H1 (cell line): ENCODE measurements around the gene SBF2. TPM values are rescaled to one million over a fixed set of nuclear protein-coding genes. Genes with fewer than 3 reads are reported as not detected.

Source experiments
- CTCF ChIA-PET: fragments of 300-600 bp; sonication (Branson Sonifier 250); formaldehyde crosslinking; loops from one replicate; lab custom pipeline; 2021; ENCODE audit not compliant: partially characterized antibody; lab: Charles Lee
- POLR2A ChIA-PET: fragments of 300-600 bp; sonication (Branson Sonifier 250); formaldehyde crosslinking; loops from one replicate; lab custom pipeline; 2021; ENCODE audit warnings: inconsistent platforms; ENCODE audit not compliant: partially characterized antibody; lab: Charles Lee
- DNase-seq, 2 experiments: peaks; one replicate each; pipeline versions ENCODE4 v3.0.0 to v3.0.0-alpha.2; 2010 to 2022; ENCODE audit warnings: low spot score in 2 of 2, low read depth in 1 of 2, mixed read lengths in 1 of 2
- FAIRE-seq: peaks from 2 replicates; lab custom pipeline; 2011; peaks lifted over from hg19 to GRCh38; lab: Jason Lieb, UNC
- H2AFZ ChIP-seq: 2 replicates; pipeline ENCODE4 v1.8.1; 2012; ENCODE audit warnings: low read length, inconsistent platforms
- H2AK5ac ChIP-seq: 2 replicates; pipeline ENCODE4 v1.6.1; 2013; ENCODE audit warnings: low read depth, low read length
- H2BK120ac ChIP-seq: replicated peaks from 2 replicates; pipeline ENCODE3; 2013; ENCODE audit warnings: low read depth, low read length, inconsistent platforms
- H2BK12ac ChIP-seq: 2 replicates; pipeline ENCODE4 v1.6.1; 2013; ENCODE audit warnings: low read depth, low read length
- H2BK15ac ChIP-seq: 2 replicates; pipeline ENCODE4 v1.6.1; 2013; ENCODE audit warnings: low read length
- H2BK20ac ChIP-seq: 2 replicates; pipeline ENCODE4 v1.6.1; 2013; ENCODE audit warnings: low read length
- H2BK5ac ChIP-seq: 2 replicates; pipeline ENCODE4 v1.6.1; 2013; ENCODE audit warnings: low read depth, low read length
- H3K14ac ChIP-seq: 2 replicates; pipeline ENCODE4 v1.6.1; 2013; ENCODE audit warnings: inconsistent platforms; ENCODE audit not compliant: insufficient read length
- H3K18ac ChIP-seq: 2 replicates; pipeline ENCODE4 v1.6.1; 2013; ENCODE audit warnings: low read length; ENCODE audit errors: extremely low read depth
- H3K23ac ChIP-seq: 2 replicates; pipeline ENCODE4 v1.6.1; 2013; ENCODE audit warnings: inconsistent platforms; ENCODE audit not compliant: insufficient read length
- H3K23me2 ChIP-seq: 2 replicates; pipeline ENCODE4 v1.6.1; 2013; ENCODE audit warnings: low read depth, low read length
- H3K27ac ChIP-seq: 2 replicates; pipeline ENCODE4 v1.6.1; 2011; ENCODE audit warnings: low read depth, low read length, inconsistent platforms
- H3K27me3 ChIP-seq, 4 experiments: replicated peaks in 1 of 4; 1 replicate in 1 of 4; 2 replicates in 3 of 4; pipeline versions ENCODE4 v1.6.1 to v1.8.1; 2011 to 2013; ENCODE audit warnings: low read length in 3 of 4, mild to moderate bottlenecking in 3 of 4, inconsistent platforms in 2 of 4, mixed read lengths in 2 of 4, moderate library complexity in 1 of 4; ENCODE audit not compliant: control insufficient read depth in 3 of 4, insufficient read depth in 3 of 4; ENCODE audit errors: extremely low read depth in 1 of 4
- H3K36me3 ChIP-seq, 4 experiments: 2 replicates each; pipeline versions ENCODE4 v1.6.1 to v1.8.1; 2011 to 2013; ENCODE audit warnings: mild to moderate bottlenecking in 4 of 4, low read length in 3 of 4, moderate library complexity in 2 of 4, control low read depth in 1 of 4, inconsistent platforms in 1 of 4; ENCODE audit not compliant: insufficient read depth in 4 of 4, control insufficient read depth in 2 of 4
- H3K4ac ChIP-seq: replicated peaks from 2 replicates; pipeline ENCODE3; 2013; ENCODE audit warnings: low read length, low read depth, mixed read lengths, inconsistent platforms; ENCODE audit not compliant: insufficient read length
- H3K4me1 ChIP-seq, 4 experiments: replicated peaks in 1 of 4; 1 replicate in 1 of 4; 2 replicates in 3 of 4; pipeline versions ENCODE4 v1.6.1 to v1.8.1; 2011 to 2013; ENCODE audit warnings: low read length in 3 of 4, inconsistent platforms in 2 of 4, mixed read lengths in 1 of 4; ENCODE audit not compliant: insufficient read depth in 4 of 4, control insufficient read depth in 3 of 4
- H3K4me2 ChIP-seq, 2 experiments: 2 replicates each; pipeline versions ENCODE4 v1.6.1 to v1.8.1; 2011 to 2013; ENCODE audit warnings: low read depth in 2 of 2, low read length in 2 of 2, control low read depth in 1 of 2, inconsistent platforms in 1 of 2, mild to moderate bottlenecking in 1 of 2; ENCODE audit not compliant: insufficient read depth in 1 of 2
- H3K4me3 ChIP-seq, 4 experiments: fragments of 200-600, 300-600 bp in 1 of 4; sonication (generic), shearing (Covaris generic), sonication (Bioruptor Twin) in 1 of 4; 2 replicates each; pipeline versions ENCODE4 v1.5.1 to v1.8.1; 2011 to 2016; ENCODE audit warnings: low read length in 4 of 4, low read depth in 3 of 4, control low read depth in 2 of 4, inconsistent platforms in 2 of 4, mild to moderate bottlenecking in 2 of 4, mixed read lengths in 1 of 4, moderate library complexity in 1 of 4; ENCODE audit not compliant: insufficient read depth in 2 of 4; ENCODE audit errors: extremely low read depth in 1 of 4
- H3K56ac ChIP-seq: replicated peaks from 2 replicates; pipeline ENCODE3; 2013; ENCODE audit warnings: low read depth, mild to moderate bottlenecking, mixed read lengths, low read length, inconsistent platforms; ENCODE audit not compliant: insufficient read length
- H3K79me1 ChIP-seq: 2 replicates; pipeline ENCODE4 v1.6.1; 2013; ENCODE audit warnings: low read depth, low read length, control low read depth
- H3K79me2 ChIP-seq, 2 experiments: 2 replicates each; pipeline versions ENCODE4 v1.6.1 to v1.8.1; 2012 to 2013; ENCODE audit warnings: low read length in 2 of 2, mild to moderate bottlenecking in 2 of 2, inconsistent platforms in 1 of 2; ENCODE audit not compliant: insufficient read depth in 2 of 2, control insufficient read depth in 1 of 2
- H3K9ac ChIP-seq, 4 experiments: replicated peaks in 1 of 4; 1 replicate in 1 of 4; 2 replicates in 3 of 4; pipeline versions ENCODE4 v1.6.1 to v1.8.1; 2011 to 2013; ENCODE audit warnings: low read depth in 3 of 4, low read length in 3 of 4, control low read depth in 2 of 4, mild to moderate bottlenecking in 2 of 4, moderate library complexity in 2 of 4, inconsistent platforms in 1 of 4; ENCODE audit errors: extremely low read depth in 1 of 4
- H3K9me3 ChIP-seq, 2 experiments: 2 replicates each; pipeline versions ENCODE4 v1.6.1 to v1.8.1; 2012 to 2013; ENCODE audit warnings: mild to moderate bottlenecking in 2 of 2, moderate library complexity in 2 of 2, control low read depth in 1 of 2, inconsistent platforms in 1 of 2, low read depth in 1 of 2, low read length in 1 of 2, mixed read lengths in 1 of 2; ENCODE audit not compliant: insufficient read depth in 2 of 2
- H4K20me1 ChIP-seq, 2 experiments: replicated peaks in 1 of 2; 2 replicates each; pipeline versions ENCODE3 to v1.8.1; 2011 to 2013; ENCODE audit warnings: inconsistent platforms in 2 of 2, low read length in 2 of 2, mild to moderate bottlenecking in 1 of 2; ENCODE audit not compliant: insufficient read depth in 2 of 2, control insufficient read depth in 1 of 2
- H4K5ac ChIP-seq: 2 replicates; pipeline ENCODE4 v1.6.1; 2013; ENCODE audit warnings: low read length, low read depth, mixed read lengths, inconsistent platforms; ENCODE audit not compliant: insufficient read length
- H4K8ac ChIP-seq: 2 replicates; pipeline ENCODE4 v1.8.0; 2013; ENCODE audit warnings: mild to moderate bottlenecking, moderate library complexity, low read length, inconsistent platforms; ENCODE audit not compliant: insufficient read depth; ENCODE audit errors: extremely low read depth
- H4K91ac ChIP-seq: replicated peaks from 2 replicates; pipeline ENCODE3; 2013; ENCODE audit warnings: low read length, mixed read lengths, inconsistent platforms; ENCODE audit not compliant: insufficient read length
- CREB1 ChIP-seq: IDR thresholded peaks from 2 replicates; pipeline ENCODE4 v1.6.1; 2012; ENCODE audit warnings: inconsistent platforms
- EZH2 ChIP-seq: fragments of 200-600 bp; sonication (generic); IDR thresholded peaks from 2 replicates; pipeline ENCODE4 v1.7.1; 2012; ENCODE audit warnings: low read depth, mild to moderate bottlenecking, moderate library complexity, low read length, inconsistent platforms; ENCODE audit not compliant: severe bottlenecking
- GABPA ChIP-seq: IDR thresholded peaks from 2 replicates; pipeline ENCODE4 v1.6.1; 2011; ENCODE audit warnings: mild to moderate bottlenecking, low read length, moderate library complexity, borderline replicate concordance; ENCODE audit not compliant: insufficient read depth
- KDM1A ChIP-seq: fragments of 200-600, 300-600 bp; sonication (generic); IDR thresholded peaks from 2 replicates; pipeline ENCODE4 v1.7.1; 2016; ENCODE audit warnings: mild to moderate bottlenecking, low read length, borderline replicate concordance
- MAFK ChIP-seq: IDR thresholded peaks from 2 replicates; pipeline ENCODE4 v1.6.1; 2012; ENCODE audit warnings: low read depth, mild to moderate bottlenecking, improper control_type of control experiment, low read length
- MAX ChIP-seq: IDR thresholded peaks from 2 replicates; pipeline ENCODE4 v1.6.1; 2012; ENCODE audit warnings: inconsistent platforms
- PHF8 ChIP-seq: fragments of 200-600 bp; sonication (generic); conservative IDR thresholded peaks from 2 replicates; pipeline ENCODE4 v1.7.1; 2012; ENCODE audit warnings: low read depth, mild to moderate bottlenecking, inconsistent platforms, low read length, moderate library complexity
- POLR2A ChIP-seq, 2 experiments: IDR thresholded peaks; 1 replicate in 1 of 2; 2 replicates in 1 of 2; pipeline ENCODE4 v1.6.1; 2011; ENCODE audit warnings: low read depth in 2 of 2, low read length in 2 of 2, mild to moderate bottlenecking in 2 of 2; ENCODE audit errors: control extremely low read depth in 1 of 2
- RFX5 ChIP-seq: IDR thresholded peaks from 2 replicates; pipeline ENCODE4 v1.6.1; 2011; ENCODE audit warnings: low read depth, low read length, improper control_type of control experiment, borderline replicate concordance
- SIRT6 ChIP-seq: IDR thresholded peaks from one replicate; pipeline ENCODE4 v1.7.1; 2012; ENCODE audit warnings: low read length, inconsistent platforms
- TAF1 ChIP-seq: IDR thresholded peaks from 2 replicates; pipeline ENCODE4 v1.6.1; 2011; ENCODE audit warnings: mild to moderate bottlenecking, low read depth, low read length
- TEAD4 ChIP-seq: IDR thresholded peaks from 2 replicates; pipeline ENCODE4 v1.6.1; 2012; ENCODE audit warnings: low read depth, low read length, inconsistent platforms, mixed read lengths
- USF2 ChIP-seq: IDR thresholded peaks from 2 replicates; pipeline ENCODE4 v1.6.1; 2011; ENCODE audit warnings: low read length, improper control_type of control experiment
- ZNF274 ChIP-seq: IDR thresholded peaks from 2 replicates; pipeline ENCODE4 v1.7.0; 2012; ENCODE audit warnings: low read length, borderline replicate concordance; ENCODE audit errors: extremely low read depth
- WGBS, 2 experiments: shearing (Covaris generic) in 1 of 2; methylation state at CpG; one replicate each; pipeline versions ENCODE4 v1.1.6 to v1.1.7; 2013 to 2015; ENCODE audit warnings: low lambda C conversion rate in 2 of 2, mixed read lengths in 2 of 2, inconsistent platforms in 1 of 2, low coverage in 1 of 2, missing lambda C conversion rate in 1 of 2; ENCODE audit not compliant: insufficient replicate concordance in 2 of 2, insufficient coverage in 1 of 2, insufficient read length in 1 of 2; ENCODE audit errors: extremely low coverage in 1 of 2, missing lambda C conversion rate in 1 of 2; 5-methylcytosine and 5-hydroxymethylcytosine counted together
- polyA plus RNA-seq, 7 experiments: library from polyadenylated mRNA; depleted of rRNA in 3 of 7; stranded (reverse) in 5 of 7; unstranded in 2 of 7; fragments of >200 nt in 5 of 7; fragments of 200-250 nt in 2 of 7; gene quantifications; 1 replicate in 5 of 7; 2 replicates in 1 of 7; 4 replicates in 1 of 7; pipeline versions ENCODE4 v1.2.1 to v1.2.3, GENCODE V29; 2011 to 2013; ENCODE audit warnings: missing spikeins in 2 of 7, mixed read lengths in 2 of 7
- total RNA-seq: library from RNA; stranded (reverse); fragmentation: NEBNext Ultra II Directional; extraction: Animal tissue kit (Norgen Biotek cat#: 25700); gene quantifications from 2 replicates; pipeline ENCODE4 v1.2.1, GENCODE V29; 2021

SBF2 gene
- total and polyA plus RNA-seq, 2 of the 8 experiments (the other 6 are each of a cell fraction or from before 2014, with no cell fraction given): 36.7 to 50.5 TPM

- H3K27me3 ChIP-seq: no peaks in the 10 kb centered on the region
- H3K18ac ChIP-seq: no peak overlapping the region
- no peak overlapping the region for H3K56ac ChIP-seq
- no peak overlapping the region for H3K27ac ChIP-seq
- no peaks in the 10 kb centered on the region for H3K4me1 ChIP-seq
- H3K9ac ChIP-seq: no peak overlapping the region
- no peaks in the 10 kb centered on the region for H3K9me3 ChIP-seq
- no peak overlapping the region for H4K5ac ChIP-seq
- H2BK12ac ChIP-seq: no peak overlapping the region
- H2AK5ac ChIP-seq: no peak overlapping the region
- no peaks in the 10 kb centered on the region for H3K79me1 ChIP-seq
- H2BK20ac ChIP-seq: no peak overlapping the region
- H3K23me2 ChIP-seq: no peaks in the 10 kb centered on the region
- H3K4me3 ChIP-seq: no peak overlapping the region
- FAIRE-seq (no peak), DNase-seq (no peak)
- H2BK15ac ChIP-seq: no peak overlapping the region
- H3K14ac ChIP-seq: no peak overlapping the region
- H3K4me2 ChIP-seq: no peak overlapping the region
- H4K20me1 ChIP-seq: no peaks in the 10 kb centered on the region
- H2BK5ac ChIP-seq: no peak overlapping the region
- no peak overlapping the region for H4K91ac ChIP-seq
- no peak overlapping the region for H2AFZ ChIP-seq
- no peak overlapping the region for H3K23ac ChIP-seq
- 85% methylated on average over 1 of the region's 1 CpG; no CpG with 5 or more reads in 1 of the 2 experiments for WGBS, 2 experiments
- no peak overlapping the region for H4K8ac ChIP-seq
- CTCF ChIA-PET: interaction anchor here (0.8 to 8.5 kb wide), 18 partner anchors 10 to 577 kb away, joined by 3 to 130 read pairs (median 6); no protein-coding TSS in a partner anchor
- POLR2A ChIA-PET: interaction anchor here (1.1 to 2.4 kb wide), 2 partner anchors 10 to 116 kb away, joined by 4 to 12 read pairs; no protein-coding TSS in a partner anchor
- H3K36me3 ChIP-seq: peaks cover 0 to 21% (median 13%) of the 10 kb centered on the region in 4 experiments; a peak in 6 of 8 replicates
- no peaks in the 10 kb centered on the region for H3K79me2 ChIP-seq
- no peak overlapping the region for H2BK120ac ChIP-seq
- no peak overlapping the region for H3K4ac ChIP-seq
- TF ChIP-seq POLR2A (IDR thresholded peaks at IDR 0.05; ENCODE audit: control extremely low read depth in 1 of 2, low read depth in 2 of 2, low read length in 2 of 2) (no peak), GABPA (no peak), SIRT6 (no peak), TAF1 (no peak), USF2 (no peak), PHF8 (no peak), EZH2 (no peak), MAFK (no peak), MAX (no peak), KDM1A (no peak), ZNF274 (no peak), CREB1 (no peak), TEAD4 (no peak), RFX5 (no peak)
These were observed 546.8 kb downstream of the SBF2 start for GRCh38 chr11:9747229-9747628.
